ENCODE measurements around the gene PTPRM. TPM values are rescaled to one million over a fixed set of nuclear protein-coding genes. Genes with fewer than 3 reads are reported as not detected.

Gene PTPRM
- total RNA-seq, 4 donors from 2014 or later: 21.4 to 41.8 (median 29.6) TPM

- 61 to 65% methylated on average over 9 of the region's 9 CpGs for WGBS, 2 donors
- intact Hi-C loops (cut with DNase I; ENCODE audit: low total_unique reads): no loop called here
- no peak overlapping the region for H3K4me3 ChIP-seq (ENCODE audit: low read depth, poor library complexity, severe bottlenecking)
- DNase-seq (ENCODE audit: low spot score in 2 of 2): no peak
- TF ChIP-seq CTCF (IDR thresholded peaks at IDR 0.05) (no peak), POLR2A (IDR thresholded peaks at IDR 0.05) (no peak)
Observed at GRCh38 chr18:8279346-8279745, 712.2 kb downstream of the PTPRM start.

- TF ChIP-seq POLR2A (IDR thresholded peaks at IDR 0.05): no peak
- TF ChIP-seq CTCF (IDR thresholded peaks at IDR 0.05): no peak
- H3K4me3 ChIP-seq (ENCODE audit: low read depth, poor library complexity, severe bottlenecking): no peak overlapping the region
- 90 to 95% methylated on average over 7 of the region's 7 CpGs for WGBS, 2 donors
- no peak for DNase-seq (ENCODE audit: low spot score in 2 of 2)
- intact Hi-C loops (cut with DNase I; ENCODE audit: low total_unique reads): no loop called here
Observed at GRCh38 chr18:8279781-8280330, 712.7 kb downstream of the PTPRM start.

GRCh38 chr18:8283891-8284585 lies 716.9 kb downstream of the PTPRM start:
- no peak overlapping the region for H3K4me3 ChIP-seq (ENCODE audit: low read depth, poor library complexity, severe bottlenecking)
- WGBS, 2 donors: 23 to 35% methylated on average over 3 of the region's 3 CpGs
- TF ChIP-seq POLR2A (IDR thresholded peaks at IDR 0.05) (no peak), CTCF (IDR thresholded peaks at IDR 0.05) (no peak)
- no peak for DNase-seq (ENCODE audit: low spot score in 2 of 2)
- intact Hi-C loops (cut with DNase I; ENCODE audit: low total_unique reads): no loop called here

GRCh38 chr18:8286303-8286702 lies 719.2 kb downstream of the PTPRM start:
- intact Hi-C loops (cut with DNase I; ENCODE audit: low total_unique reads): no loop called here
- TF ChIP-seq POLR2A (IDR thresholded peaks at IDR 0.05) (no peak), CTCF (IDR thresholded peaks at IDR 0.05) (no peak)
- no peak overlapping the region for H3K4me3 ChIP-seq (ENCODE audit: low read depth, poor library complexity, severe bottlenecking)
- DNase-seq (ENCODE audit: low spot score in 2 of 2): no peak
- WGBS, 2 donors: 93 to 94% methylated on average over 2 of the region's 2 CpGs

- WGBS, 2 donors: 90 to 96% methylated on average over 2 of the region's 2 CpGs
- no peak overlapping the region for H3K4me3 ChIP-seq (ENCODE audit: low read depth, poor library complexity, severe bottlenecking)
- DNase-seq (ENCODE audit: low spot score in 2 of 2): no peak
- TF ChIP-seq CTCF (IDR thresholded peaks at IDR 0.05) (no peak), POLR2A (IDR thresholded peaks at IDR 0.05) (no peak)
- intact Hi-C loops (cut with DNase I; ENCODE audit: low total_unique reads): no loop called here
Observed at GRCh38 chr18:8287196-8287885, 720.2 kb downstream of the PTPRM start.

Data from lower leg skin (tissue), 4 donors.